HG02938 (cell line): ENCODE results near the gene ITGA2.
"Not testable (repeated sequence)": the region's sequence is repeated elsewhere in the genome, so short reads cannot be mapped to it uniquely, and the experiment has no call there.

Source experiments
- ATAC-seq: cut with Tn5 transposase; IDR thresholded peaks from one replicate; pipeline ENCODE4 v1.9.1; 2021; ENCODE audit warnings: mild to moderate bottlenecking, moderate library complexity; ENCODE audit not compliant: unreplicated experiment

Gene ITGA2

GRCh38 chr5:53092242-53092641 lies 103.1 kb downstream of the ITGA2 start:
- no peak for ATAC-seq

DNA sequence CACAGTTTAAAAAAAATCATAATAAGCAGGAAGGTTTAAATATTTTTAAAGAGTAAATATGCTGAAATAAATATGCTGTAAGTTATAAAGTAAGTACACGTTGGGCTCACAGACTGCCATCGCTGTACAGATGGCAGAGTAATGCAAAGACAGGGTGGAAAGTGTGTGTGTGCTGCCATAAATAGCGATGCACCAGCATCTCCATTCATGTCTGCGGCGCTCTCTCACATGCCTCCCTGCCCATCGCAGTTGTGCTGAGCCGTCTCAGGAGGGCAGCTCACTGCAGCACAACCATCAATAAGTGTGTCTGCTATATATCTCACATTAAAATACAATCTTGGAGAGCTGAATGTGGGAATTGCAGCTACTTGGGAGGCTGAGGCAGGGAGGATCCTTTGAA lies 106.1 kb downstream of the ITGA2 start:
- no peak for ATAC-seq

DNA sequence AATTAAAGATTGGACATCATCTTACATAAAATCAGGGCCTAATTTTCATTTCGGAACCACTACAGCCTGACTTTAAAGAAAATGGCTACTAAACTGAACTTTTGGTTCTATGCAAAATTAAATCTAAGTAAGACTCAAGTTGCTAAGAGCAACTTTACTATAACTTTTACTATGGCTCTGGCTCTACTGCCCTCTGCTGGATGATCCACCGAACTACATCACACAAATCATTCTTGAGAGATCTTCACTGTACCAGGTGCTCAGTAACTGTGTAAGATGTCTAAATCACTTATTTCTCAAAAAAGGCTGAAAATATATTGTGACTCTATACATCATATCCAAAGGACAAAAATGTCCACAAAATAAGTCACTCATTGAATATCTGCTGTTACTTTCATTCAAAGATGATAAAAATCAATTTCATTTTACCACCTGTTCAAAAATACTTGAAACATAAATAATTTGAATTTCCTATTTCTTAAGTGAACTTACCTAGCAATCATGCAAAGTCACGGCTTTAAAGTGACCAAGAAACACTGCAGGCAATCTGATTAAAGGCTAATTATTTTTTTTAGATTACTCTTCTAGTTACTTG lies 106.9 kb downstream of the ITGA2 start:
- ATAC-seq: peak; percentile 90

- ATAC-seq: no peak
These were observed 110.4 kb downstream of the ITGA2 start for GRCh38 chr5:53099546-53099945.

GRCh38 chr5:53100606-53101005 lies 111.5 kb downstream of the ITGA2 start:
- ATAC-seq: no peak

- ATAC-seq: no peak
These were observed 116.6 kb downstream of the ITGA2 start for GRCh38 chr5:53105611-53106300.

GRCh38 chr5:53109056-53109442 lies 119.9 kb downstream of the ITGA2 start:
- peak; percentile 16 for ATAC-seq

DNA sequence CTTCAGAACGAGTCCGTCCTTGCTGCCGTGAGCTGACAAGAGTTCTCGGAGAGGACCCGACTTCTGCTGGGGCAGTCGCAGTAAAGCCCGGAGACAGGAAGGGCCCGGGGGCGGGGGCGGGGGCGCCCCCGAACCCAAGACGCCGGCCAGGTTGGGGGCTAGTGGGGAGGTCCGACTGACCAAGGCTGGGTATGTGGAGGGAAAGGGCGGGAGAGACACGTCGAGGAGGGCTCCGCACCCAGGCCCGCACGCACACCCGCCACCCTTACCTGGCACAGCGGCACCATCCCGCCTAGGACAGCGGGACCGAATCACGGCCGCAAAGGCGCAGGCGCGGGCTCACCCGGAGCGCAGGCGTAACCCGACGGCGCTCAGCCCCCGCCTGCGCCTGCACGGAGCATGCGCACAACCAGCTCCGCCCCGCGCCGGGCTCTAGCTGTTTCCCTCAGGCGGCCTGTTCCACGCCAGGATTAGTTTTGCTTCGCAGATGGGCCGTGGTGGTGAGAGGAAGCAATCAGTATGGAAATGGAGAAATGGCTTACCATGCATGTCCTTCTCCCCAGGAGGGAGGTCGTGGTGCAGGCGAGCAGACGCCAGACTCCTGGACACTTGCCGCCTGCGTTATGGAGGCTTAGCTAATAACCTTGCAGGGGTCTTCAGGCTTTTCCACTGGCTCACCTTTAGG lies 120.4 kb downstream of the ITGA2 start, which contains the start of gene MOCS2:
Gene MOCS2, minus strand, starts transcription at position 315 of the 685 bp plus-strand sequence. CDS start 2,583 bp downstream, outside the sequence.
- ATAC-seq: peak; percentile 89

DNA sequence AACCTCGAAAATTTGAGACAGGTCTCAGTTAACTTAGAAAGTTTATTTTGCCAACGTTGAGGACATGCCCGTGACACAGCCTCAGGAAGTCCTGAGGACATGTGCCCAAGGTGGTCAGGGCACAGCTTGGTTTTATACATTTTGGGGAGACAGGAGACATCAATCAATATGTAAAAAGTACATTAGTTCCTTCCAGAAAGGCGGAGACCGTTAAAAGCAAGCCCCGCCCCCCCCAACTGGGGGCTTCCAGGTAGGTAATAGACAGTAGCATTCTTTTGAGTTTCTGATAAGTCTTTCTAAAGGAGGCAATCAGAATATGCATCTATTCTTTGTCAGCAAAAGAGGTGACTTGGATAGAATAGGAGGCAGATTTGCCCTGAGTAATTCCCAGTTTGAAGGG lies 121.0 kb downstream of the ITGA2 start:
- ATAC-seq: peak; percentile 10

GRCh38 chr5:53111139-53111538 lies 122.0 kb downstream of the ITGA2 start:
- no peak for ATAC-seq

DNA sequence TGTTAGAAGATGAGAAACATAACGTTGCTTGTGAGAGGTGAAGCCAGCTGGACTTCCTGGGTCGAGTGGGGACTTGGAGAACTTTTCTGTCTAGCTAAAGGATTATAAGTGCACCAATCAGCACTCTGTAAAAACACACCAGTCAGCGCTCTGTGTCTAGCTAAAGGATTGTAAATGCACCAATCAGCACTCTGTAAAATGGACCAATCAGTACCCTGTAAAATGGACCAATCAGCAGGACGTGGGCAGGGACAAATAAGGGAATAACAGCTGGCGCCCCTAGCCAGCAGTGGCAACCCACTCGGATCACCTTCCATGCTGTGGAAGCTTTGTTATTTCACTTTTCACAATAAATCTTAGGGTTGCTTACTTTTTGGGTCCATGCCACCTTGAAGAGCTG lies 123.2 kb downstream of the ITGA2 start:
- ATAC-seq: not testable (repeated sequence)

DNA sequence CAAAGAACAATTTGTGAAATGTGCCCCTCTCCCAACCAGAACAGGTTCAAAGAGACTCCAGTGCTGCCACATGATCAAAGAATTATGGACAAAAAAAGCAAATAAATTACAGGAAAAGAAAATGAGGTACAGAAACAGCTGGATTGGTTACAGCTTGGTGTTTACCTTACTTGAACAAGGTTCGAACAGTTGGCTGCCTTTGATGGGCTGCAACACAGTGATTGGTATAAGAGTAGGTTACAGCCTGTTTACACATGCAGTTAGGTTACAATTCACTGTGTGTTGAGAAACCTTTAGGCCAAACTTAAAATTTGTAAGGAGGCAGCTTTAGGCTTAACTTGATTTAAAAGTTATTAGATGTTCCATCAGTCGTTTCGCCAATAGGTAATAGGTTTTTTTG lies 123.8 kb downstream of the ITGA2 start:
- ATAC-seq: no peak

GRCh38 chr5:53113947-53114346 lies 124.8 kb downstream of the ITGA2 start:
- no peak for ATAC-seq

DNA sequence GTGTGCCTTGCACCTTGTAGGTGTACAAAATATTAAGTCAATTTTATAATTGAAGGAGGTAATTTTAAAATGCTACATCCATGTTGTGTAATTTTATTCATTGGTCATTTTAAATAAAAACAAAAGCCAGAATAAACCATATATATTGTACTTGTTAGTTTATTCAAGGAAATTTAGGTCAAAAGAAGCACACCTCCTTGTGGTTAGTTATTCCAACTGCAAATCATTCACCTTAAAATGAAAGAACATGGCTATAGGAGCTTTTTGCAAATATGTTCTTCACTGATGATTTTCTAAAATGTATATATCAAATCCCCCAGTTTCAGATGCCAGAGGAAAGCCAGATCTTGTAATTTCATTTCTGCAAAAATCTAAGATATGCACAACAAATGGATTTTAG lies 125.8 kb downstream of the ITGA2 start:
- no peak for ATAC-seq

- no peak for ATAC-seq
These were observed 127.4 kb downstream of the ITGA2 start for GRCh38 chr5:53116597-53116996.

- no peak for ATAC-seq
These were observed 129.7 kb downstream of the ITGA2 start for GRCh38 chr5:53118879-53119278.

DNA sequence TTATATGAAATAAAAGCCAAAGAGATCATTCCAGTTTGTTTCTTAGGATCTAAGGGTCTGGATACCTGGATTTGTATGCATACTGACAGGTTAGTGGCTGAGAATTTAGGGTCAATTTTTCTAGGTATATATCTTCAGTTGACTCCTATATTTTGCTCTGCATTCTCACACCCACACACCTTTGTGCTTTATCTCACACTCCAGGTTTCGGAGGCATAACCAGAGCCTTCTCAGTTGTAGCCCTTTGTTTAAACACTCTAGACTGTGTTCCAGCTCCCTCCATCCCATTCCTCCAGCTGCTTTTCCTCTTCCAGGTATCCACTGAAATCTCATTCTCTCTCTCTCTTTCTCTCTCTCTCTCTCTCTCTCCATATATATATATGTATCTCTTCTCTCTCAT lies 131.0 kb downstream of the ITGA2 start:
- no peak for ATAC-seq

DNA sequence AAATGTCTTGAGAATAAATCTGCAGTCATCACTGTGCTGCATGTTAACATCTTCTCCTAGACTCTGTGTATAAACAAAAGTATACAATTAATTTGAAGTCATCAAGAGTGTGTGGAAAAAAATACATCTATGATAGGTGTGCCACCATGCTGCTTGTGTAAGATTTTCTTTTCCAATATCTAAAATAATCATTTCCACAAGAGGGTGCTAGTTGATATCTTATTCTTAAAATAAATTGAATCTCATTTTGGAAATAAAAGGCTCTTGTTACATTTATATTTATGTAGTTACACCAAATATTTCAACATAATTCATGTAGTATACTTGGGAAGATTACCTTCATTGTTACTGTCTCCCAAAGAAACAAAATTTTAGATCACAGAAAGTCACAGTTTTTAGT lies 134.6 kb downstream of the ITGA2 start:
- ATAC-seq: no peak

DNA sequence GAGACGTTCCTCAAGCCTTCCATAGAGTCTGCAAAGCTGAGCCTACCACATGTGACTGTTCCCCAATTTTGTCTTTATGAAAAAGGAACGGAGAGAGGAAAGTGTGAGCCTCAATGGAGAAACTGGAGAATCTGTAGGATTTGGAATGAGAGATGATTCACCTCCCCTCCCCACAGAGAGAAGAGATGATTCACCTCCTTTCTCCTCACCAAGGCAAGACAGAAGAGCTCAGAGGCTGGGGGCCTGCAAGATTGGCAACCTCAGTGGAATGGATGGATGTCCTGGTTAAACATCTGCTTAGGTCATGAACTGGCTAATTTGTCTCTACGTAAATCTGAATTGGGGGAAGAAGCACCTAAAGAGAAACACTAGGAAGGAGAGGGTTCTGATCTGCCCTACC lies 137.4 kb downstream of the ITGA2 start:
- no peak for ATAC-seq

GRCh38 chr5:53127107-53127506 lies 138.0 kb downstream of the ITGA2 start:
- ATAC-seq: no peak

DNA sequence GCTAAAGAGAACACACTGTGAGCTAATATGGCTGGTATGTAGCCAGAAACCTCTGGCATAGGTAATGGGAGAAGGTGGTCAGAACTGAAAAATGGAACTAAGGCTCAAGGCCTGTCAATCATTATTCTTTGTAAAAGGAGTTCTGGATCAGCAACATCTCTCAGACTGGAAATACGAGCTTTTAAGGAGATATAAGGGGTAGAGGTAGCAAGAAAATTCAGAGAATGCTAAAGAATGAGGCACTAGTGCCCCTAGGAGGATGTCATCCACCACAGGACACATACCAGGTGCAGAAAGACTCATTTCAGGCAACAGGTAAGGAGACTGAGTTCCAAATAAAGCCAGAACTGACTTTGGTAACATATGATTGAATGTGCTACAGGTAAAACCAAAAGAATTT lies 139.3 kb downstream of the ITGA2 start:
- no peak for ATAC-seq

DNA sequence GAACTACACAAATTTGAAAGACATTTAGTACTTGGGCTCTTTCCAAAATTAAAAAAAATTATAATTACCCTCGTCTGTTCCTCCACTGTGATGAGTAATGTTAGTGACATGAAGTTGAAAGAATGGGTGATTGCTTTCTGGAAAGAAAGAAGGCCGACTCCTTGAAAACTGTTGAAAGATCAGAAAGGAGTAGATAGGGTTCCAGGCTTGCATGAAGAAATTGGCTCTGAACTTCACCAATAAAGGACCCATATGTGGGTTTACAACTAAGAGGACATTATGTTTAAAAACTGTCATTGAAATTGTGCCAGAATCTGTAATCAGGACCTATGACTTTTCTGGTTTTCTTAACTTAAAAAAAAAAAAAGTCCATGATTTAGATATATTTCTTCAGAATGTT lies 141.1 kb downstream of the ITGA2 start:
- ATAC-seq: no peak
